Retina (tissue), 1 donor: ENCODE results near the gene ZNF750.

Experiments used
- DNase-seq: peaks from one replicate; pipeline ENCODE4 v3.0.0-alpha.2; 2016

Gene ZNF750

DNA sequence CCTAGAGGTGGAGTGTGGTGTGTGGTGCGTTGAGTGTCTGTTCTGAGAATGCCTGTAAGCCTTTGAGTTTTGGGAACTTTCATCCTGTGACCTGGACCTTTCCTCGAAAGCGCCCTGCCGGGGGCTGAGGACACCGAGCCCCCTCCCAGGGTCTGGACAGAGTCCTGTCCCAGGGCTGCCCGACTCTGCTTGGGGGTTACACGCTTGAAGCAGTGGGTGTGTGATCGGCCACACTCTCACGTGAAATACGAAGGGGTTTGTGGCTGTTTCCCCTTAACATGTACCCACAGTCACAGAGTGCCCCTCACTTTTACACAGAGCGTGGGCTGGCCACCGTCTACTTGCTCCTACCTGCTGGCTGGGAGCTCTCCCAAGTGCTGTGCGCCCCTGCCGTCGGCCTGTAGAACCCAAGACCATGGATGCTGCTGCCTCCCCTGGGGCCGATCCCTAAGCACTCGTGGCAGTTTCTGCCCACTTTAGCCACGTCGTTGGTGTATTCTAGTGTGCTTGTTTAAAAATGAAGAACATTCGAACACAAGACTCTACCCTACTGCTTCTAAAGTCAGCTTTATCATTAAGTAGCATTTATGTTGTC, 6.8 kb downstream of the ZNF750 start:
- DNase-seq: no peak

DNA sequence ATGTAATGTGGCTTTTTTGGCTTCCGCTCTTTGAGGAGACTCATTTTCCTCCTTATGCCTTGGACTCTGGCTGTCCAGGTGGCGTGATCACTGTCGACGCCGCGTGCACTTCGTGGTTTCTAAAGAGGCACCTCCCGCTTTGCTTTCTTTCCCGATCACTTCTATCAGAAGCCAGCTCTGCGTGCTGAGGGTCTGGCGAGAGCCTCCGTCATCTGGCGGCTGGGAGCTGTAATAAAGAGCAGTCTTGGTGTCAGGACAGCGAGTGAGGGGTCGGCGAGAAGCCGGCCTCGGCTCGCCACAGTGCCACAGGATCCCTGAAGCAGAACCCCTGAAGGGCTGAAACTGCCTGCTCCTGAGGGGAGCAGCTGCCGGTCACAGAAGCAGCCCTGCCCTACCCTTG, 7.4 kb downstream of the ZNF750 start:
- no peak for DNase-seq

DNA sequence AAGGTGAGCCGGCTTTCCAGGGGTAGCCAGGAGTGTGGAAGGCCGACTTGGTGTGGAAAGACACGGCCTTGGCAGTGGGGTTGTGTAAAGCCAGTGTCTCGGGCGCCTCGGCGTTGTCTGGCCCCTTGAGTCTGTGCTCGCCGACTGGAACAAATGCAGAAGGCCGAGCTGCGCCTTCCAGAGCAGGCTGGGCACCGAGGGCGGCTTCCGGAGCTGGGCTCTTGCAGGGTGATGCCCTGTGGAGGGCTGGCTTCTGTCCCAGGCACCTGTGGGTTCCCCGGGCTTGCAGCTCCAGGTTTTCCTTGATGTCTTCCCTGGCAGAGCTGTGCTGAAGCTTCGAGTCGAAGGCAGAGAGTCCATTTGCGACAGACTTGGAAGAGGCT, 8.0 kb downstream of the ZNF750 start:
- DNase-seq: no peak

DNA sequence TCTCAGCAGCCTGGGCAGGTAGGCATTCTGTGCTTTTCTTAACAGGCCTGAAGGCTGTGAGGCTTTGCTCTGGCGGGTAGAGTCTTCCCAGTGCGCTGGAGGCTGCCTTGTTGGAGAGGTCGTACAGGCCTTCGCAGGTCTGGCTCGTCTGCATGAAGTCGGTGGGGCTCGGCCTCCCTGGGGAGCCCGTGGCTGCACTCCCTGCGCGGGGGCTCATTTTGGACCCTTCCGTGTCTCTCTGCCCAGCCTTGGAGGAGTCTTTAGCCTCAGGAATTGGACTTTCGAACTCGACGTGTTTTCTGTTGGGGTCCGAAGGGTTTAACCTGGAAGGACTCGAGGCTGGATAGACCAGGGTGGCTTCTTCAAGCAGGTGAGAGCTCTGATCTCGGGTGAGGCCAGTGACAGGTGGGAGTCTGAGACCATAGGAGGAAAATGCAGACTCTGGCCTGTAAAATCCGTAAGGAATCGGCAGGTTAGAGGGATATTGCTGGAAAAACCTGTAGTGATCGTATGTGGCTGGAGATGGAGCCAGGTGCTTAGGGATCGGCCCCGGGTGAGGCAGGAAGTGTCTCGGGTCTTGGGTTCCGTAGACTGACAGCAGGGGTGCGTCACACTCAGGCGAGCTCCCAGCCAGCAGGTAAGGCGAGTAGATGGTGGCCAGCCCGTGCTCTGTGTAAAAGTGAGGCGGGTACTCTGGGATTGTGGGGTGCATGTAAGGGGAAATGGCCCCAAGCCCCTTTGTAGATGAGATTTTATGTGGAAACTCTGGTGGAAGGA, 8.6 kb downstream of the ZNF750 start:
- DNase-seq: no peak

DNA sequence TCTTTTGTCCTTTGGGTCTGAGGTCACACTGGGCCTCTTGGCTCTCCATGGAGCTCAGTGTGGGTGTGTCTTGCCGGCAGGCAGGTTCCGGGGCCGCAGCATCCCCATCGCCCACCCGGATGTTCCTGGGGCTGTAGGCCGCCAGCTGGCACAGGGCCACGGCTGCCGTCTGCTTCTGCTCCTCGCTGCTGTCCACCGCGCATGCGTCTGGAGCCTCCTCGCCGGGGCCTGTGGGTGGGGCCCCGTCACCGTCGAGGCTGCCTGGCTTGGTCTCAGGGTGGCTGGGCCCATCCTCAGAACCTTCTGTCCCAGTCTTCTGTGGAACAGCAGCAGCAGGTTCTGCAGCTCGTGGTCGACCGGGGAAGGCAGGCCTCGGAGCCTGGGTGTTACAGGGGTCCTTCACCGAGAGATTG, 9.6 kb downstream of the ZNF750 start:
- no peak for DNase-seq

DNA sequence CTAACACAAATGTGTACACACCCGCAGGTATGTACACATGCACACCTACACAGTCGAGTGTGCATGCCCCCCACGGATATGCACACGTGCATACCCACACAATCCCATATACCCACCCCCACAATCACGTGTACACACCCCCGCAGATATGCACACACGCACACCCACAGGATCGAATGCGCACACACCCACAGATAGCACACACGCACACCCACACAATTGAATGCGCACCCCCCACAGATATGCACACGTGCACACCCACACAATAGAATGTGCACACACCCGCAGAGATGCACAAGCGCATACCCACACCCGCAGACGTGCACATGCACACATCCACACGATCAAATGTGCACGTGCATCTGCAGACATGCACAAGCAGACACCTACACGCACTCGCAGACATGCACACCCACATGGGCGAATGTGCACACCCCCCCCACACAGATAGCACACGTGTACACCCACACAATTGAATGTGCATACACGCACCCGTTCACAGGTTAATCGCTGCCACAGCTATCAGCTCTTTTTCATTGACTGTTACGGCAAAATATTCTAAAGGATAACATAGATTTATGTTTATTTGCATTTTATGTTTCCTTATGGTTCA, 10.8 kb downstream of the ZNF750 start:
- no peak for DNase-seq

DNA sequence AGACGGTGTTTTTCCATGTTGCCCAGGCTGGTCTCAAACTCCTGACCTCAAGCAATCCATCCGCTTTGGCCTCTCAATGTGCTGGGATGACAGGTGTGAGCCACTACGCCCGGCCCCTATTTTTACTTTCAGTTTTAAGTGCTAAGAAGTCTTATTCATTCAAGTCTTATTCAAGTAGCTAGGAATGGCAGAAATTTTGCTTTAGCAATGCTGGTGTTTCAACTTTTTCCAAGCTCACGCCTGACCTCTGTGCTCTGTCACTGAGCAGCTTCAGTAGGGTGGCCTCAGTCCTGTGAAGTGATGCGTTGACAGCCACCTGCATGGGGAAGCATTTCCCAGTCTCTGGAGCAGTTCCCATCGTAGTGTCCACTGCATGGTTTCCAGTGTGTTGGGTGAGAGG, 12.9 kb downstream of the ZNF750 start:
- DNase-seq: no peak

DNA sequence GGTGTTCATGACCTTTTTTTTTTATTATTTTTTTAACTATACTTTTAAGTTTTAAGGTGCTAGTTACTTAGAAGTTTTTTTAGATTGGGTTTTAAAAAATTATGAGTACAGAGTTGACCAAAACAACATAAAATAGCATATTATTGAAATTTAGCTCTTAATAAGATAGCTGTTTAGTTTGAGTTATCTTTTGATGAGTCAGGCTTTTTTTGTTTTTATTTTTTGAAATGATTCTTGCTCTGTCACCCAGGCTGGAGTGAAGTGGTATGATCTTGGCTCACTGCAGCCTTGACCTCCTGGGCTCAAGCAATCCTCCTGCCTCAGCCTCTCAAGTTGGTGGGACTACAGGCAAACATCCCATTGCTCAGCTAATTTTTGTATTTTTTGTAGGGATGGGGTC, 13.6 kb downstream of the ZNF750 start:
- no peak for DNase-seq

DNA sequence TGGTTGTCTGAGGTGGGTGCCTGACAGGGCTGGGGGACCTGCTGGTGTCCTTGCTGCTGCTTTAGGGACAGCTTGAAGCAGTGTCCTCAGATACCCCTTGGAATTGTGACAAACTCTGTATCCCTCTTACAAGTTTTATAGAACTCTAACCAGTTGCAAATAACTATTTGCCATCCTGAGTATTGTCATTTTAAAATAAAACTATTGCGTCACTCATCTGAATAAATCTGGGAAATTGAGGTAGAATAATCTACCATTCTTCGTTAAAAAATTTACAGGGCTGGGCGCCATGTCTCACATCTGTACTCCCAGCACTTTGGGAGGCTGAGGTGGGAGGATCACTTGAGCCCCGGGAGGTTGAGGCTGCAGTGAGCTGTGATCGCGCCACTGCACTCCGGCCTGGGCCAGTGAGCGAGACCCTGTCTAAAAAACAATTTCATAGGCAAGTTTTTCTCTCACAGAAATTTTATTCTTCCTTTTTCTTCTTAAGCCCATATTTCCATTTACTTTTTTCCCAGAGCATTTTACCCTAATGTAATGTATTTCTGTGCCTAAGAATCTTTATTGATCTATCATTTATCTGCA, 14.2 kb downstream of the ZNF750 start:
- DNase-seq: no peak

DNA sequence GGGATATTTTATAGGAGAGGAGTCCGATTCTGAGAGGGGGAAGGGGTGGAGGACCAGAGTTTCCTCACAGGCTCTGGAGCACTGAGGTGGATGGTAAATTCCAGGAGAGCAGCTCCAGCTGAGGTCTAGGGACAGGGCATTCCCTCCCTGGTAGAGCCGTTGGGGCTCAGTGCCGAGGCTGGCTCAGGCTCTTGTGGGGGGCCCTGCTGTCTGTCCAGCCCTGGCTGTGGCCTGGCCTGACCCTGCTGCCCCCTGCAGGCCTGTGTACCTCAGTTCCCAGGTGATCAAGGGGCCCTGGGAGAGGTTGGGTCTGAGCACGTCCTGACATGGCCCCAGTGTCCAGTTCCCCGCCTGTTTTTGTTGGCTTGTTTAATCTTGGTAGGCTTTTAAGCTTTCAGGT, 16.8 kb downstream of the ZNF750 start:
- no peak for DNase-seq

DNA sequence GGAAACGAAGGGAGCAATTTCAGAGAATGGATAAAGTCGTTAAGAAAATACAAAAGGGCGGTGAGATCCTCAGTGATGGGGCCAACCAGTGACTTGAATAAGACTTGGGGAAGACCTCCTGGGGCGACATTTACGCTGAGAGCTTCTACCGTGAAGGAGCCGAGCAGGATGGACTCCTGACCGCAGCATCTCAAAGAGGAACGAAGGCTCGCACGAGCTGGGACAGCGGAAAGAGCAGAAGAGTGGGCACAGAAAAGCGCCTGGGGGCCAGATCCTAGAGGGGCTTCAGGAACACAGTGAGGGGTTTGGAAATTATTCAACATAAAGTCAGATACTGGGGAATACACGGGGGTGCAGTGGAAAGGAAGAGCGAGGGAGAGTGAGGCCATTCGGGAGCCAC, 17.5 kb downstream of the ZNF750 start:
- no peak for DNase-seq

DNA sequence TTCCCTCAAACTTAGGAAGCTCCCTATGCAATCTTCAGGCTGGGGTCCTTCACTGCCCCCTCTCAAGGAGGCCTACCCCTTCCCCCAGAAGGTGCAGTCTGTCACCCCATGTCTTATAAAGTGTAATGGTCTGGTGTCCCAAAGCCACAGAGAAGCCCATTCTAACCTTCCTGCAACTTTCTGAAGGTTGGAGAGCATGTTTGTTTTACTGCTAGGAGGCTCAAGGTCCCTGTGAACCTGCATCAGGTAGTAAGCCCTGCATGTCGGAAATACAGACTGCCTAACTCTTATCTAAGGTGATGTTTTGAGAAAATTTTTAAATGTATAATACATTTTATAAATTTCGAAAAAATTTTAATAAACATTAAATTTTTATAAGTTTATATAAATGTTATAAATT, 18.3 kb downstream of the ZNF750 start:
- DNase-seq: no peak

DNA sequence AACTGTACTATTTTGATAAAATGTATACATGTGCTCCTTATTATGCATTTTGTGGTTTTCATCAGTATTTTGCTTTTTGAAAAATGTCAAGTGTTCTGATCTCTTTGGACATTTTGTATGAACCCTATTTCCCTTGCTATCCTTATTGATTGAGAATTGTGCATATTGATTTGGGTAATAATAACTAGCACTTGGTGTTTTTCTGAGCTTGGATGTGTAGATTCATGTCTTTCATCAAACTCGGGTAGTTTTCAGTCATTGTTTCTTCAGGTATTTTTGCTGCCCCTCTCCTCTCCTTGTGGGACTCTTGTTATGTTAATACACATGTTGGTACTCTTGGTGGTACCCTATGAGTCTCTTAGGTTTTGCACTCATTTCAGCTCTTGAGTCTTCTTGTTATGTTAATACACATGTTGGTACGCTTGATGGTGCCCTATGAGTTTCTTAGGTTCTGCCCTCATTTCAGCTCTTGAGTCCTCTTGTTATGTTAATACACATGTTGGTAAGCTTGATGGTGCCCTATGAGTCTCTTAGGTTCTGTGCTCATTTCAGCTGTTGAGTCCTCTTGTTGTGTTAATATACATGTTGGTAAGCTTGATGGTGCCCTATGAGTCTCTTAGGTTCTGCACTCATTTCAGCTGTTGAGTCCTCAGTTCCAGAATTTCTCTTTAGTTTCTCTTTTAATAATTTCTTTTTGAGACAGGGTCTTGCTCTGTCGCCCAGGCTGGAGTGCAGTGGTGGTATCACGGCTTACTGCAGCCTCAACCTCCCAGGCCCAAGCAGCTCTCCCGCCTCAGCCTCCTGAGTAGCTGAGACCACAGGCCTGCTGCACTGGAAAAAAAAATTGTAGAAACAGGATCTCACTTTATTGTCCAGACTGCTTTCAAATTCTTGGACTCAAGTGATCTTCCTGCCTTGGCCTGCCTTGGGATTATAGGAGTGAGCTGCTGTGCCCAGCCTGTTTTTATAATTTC, 19.3 kb downstream of the ZNF750 start:
- DNase-seq: no peak

DNA sequence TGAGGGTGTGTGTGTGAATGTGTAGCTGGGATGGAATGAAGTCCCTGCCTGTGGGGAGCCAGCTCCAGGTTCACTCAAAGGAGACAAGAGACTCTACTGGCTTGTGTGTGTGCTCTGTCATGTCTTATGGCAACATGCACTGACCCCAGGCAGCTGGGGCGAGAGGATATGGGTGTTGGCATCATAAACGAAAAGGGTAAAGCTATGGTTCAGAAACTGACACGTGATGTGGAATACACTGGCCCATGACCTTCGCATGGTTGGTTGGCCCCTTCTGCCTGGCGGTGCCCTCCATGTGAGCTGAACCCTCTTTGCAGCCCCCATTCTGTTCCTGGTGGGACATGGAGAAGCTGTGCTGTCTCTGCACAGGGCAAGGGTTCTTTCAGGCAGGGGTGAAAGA, 21.9 kb downstream of the ZNF750 start:
- DNase-seq: no peak

DNA sequence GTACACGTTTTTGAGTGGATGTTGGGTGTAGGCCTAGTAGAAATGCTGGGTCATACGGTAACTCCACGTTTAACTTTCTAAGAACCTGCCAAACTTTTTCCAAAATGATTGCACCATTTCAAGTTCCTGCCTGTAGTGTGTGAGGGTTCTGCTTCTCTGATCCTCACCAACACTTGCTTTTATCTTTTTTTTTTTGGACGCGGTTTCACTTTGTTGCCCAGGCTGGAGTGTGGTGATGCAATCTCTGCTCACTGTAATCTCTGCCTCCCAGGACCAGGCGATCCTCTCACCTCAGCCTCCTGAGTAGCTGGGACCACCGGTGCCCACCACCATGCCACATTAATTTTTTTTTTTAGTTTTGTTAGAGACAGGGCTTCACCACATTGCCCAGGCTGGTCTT, 23.5 kb downstream of the ZNF750 start:
- DNase-seq: no peak

DNA sequence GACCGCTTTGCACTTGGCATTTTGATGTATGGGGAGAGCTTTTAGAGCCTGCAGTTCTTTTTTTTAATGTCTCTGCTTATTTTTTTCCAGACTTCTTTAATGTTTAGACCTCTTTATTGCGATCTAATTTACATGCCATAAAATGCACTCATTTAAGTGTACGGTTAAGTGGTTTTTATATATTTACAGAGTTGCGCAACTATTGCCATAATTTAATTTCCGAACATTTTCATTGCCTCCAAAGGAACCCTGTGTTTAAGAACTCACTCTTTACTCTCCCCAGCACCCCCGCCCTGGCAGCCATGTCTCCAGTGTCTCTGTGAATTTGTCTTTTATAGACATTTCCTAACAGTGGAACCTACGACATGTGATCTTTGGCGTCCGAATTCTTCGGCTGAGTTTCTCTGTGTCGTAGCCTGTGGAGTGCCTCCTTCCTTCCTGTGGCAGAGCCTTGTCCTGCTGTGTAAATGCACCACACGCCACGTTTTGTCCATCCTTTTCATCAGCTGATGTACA, 24.0 kb downstream of the ZNF750 start:
- no peak for DNase-seq

DNA sequence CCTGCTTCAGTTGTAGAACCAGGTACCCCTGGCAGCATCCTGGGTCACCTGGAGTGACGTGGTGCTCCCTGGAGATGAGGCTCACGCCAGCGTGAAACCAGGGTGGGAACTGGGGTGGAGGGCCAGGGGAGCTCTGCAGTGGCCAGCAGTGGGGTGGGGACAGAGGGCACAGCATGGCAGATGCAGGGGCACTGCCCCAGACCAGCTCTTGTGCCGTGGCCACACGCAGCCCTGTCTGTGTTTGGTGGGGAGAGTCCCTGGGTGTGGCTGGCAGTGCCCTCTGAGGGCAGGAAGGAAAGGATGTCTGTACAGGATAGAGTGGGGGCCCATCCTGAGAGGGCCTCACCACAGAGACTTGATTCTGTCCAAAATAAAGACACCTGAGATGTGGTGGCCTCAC, 24.5 kb downstream of the ZNF750 start:
- no peak for DNase-seq

DNA sequence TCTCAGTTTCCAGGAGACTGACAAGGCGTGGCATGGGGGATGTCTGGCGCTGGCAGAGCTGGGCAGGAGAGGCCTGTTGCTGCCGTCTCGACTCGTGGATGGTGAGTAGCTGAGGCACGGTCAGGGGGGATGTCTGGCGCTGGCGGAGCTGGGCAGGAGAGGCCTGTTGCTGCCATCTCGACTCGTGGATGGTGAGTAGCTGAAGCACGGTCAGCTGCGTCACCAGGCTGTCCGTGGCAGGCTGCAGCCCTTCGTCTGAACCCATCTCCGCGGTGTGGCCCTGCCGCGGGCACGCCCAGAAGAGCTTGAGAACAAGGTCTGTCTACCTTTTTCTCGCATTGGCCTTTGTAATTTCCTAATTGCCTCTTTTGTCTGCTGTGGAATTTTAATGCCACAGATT, 25.0 kb downstream of the ZNF750 start:
- DNase-seq: no peak

DNA sequence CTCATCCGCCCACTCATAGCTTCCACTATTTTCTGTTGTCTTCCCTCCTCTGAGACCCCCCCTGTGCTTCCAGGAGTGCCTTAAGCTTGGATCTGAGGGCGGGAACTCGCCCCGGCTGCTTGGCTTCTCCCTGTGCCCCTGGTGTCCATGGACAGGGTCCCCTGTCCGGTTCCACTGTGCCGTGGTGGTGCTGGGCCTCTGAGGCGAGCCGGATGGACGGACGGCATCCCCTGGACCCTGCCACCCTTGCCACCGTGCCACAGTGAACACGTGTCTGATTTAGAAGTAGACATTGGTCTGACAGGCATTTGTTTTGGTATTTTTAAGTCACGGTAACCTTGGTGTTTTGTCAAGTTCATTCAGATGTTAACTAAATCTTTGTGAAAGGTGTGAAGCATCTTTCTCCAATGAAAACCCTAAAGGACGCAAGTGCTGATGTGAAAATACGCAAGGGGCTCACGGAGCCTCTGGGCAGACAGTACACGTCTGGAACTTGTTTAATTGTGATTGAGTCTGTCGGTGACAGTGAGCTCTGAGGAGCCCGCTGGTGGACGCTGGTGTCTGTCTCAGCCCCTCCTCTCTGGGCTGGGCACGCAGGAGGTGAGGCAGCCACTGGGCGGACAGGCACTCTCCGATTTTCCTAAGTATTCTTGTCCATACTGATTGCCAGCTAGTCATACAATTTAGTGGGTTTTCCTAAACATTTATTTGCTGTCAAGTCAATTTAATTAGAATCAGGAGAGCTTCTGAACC, 26.3 kb downstream of the ZNF750 start:
- DNase-seq: no peak

DNA sequence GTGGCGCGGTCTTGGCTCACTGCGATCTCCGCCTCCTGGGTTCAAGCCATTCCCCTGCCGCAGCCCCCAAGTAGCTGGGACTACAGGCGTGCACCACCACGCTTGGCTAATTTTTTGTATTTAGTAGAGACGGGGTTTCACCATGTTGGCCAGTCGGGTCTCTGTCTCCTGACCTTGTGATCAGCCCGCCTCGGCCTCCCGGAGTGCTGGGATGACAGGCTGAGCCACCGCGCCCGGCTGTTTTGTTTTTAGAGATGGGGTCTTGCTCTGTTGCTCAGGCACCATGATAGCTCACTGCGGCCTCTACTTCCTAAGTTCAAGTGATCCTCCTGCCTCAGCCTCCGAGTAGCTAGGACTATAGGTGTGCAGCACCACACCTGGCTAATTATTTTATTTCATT, 27.2 kb downstream of the ZNF750 start:
- no peak for DNase-seq

DNA sequence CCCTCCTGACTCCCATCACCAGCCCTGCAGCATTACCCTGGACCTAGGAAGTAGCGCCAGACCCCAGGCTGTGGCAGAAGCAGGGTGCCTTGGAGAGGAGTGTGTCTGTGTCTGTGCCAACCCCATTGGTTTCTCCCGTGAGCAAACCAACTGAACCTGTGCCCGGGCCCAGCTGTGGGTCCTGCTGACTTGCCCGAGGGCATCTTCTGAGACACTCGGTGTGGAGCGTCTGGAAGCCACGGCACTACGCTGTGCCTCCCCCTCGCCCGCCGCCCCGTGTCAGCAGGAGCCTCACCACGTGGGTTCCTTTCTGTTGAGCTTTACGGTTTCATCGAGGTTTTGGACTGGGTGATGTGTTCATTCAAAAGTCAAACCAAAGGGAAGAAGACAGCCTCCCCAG, 27.8 kb downstream of the ZNF750 start:
- no peak for DNase-seq
